ENCODE data around the gene LSM3. TPM values are rescaled to one million over a fixed set of nuclear protein-coding genes. Genes with fewer than 3 reads are reported as not detected.

LSM3 gene
- total and polyA plus RNA-seq, 7 experiments from 2014 or later, result 6.0 to 26.2 (median 9.4) TPM

- DNase-seq (no peak), ATAC-seq (no peak)
- Mint-ChIP-seq H3K4me1 (peaks cover 6 to 28% (median 24%) of the 10 kb centered on the region in 7 donors), H3K9me3 (peaks cover 0 to 3% (median 0%) of the 10 kb centered on the region in 11 donors), H3K27ac (peak overlapping the region in 6 of 9 donors; percentile 25 to 78 (median 52)), H3K36me3 (peaks cover 16 to 51% (median 18%) of the 10 kb centered on the region in 5 donors), H3K4me3 (no peak overlapping the region), H3K27me3 (no peaks in the 10 kb centered on the region)
- Histone ChIP-seq H3K27me3 (ENCODE audit: control insufficient read depth in 2 of 2, insufficient read depth in 2 of 2, low read length in 2 of 2) (no peaks in the 10 kb centered on the region), H3K4me1 (ENCODE audit: control insufficient read depth in 2 of 2, insufficient read depth in 2 of 2, low read length in 2 of 2) (no peaks in the 10 kb centered on the region), H3K4me3 (ENCODE audit: low read length) (no peak overlapping the region), H3K27ac (ENCODE audit: low read depth, low read length) (no peak overlapping the region), H3K36me3 (ENCODE audit: control insufficient read depth in 2 of 3, insufficient read depth in 3 of 3, low read length in 3 of 3) (peaks cover 8 to 80% (median 26%) of the 10 kb centered on the region in 3 experiments), H3K9me3 (ENCODE audit: control insufficient read depth in 2 of 3, low read length in 3 of 3) (no peaks in the 10 kb centered on the region)
- intact Hi-C loops (cut with micrococcal nuclease), result loop anchor here in 1 of 2 donors (2.0 kb wide), 1 partner anchor 22 kb away; no protein-coding TSS in a partner anchor
- POLR2A ChIA-PET, result interaction anchor here (1.2 kb wide), 1 partner anchor 16 kb away, joined by 3 read pairs; no protein-coding TSS in a partner anchor
- CTCF ChIA-PET, result interaction anchor here (0.6 to 0.7 kb wide), 2 partner anchors 9 to 1801 kb away, joined by 3 read pairs; no protein-coding TSS in a partner anchor
Measured at GRCh38 chr3:14152963-14153355, 25.7 kb upstream of the LSM3 start.

GRCh38 chr3:14153663-14154062 is 25.0 kb upstream of the LSM3 start:
- peak overlapping the region in 4 of 9 donors; percentile 0 to 59 (median 6) for H3K27ac Mint-ChIP-seq
- H3K36me3 ChIP-seq (ENCODE audit: control insufficient read depth in 2 of 3, insufficient read depth in 3 of 3, low read length in 3 of 3), result peaks cover 13 to 80% (median 32%) of the 10 kb centered on the region in 3 experiments
- DNase-seq (no peak), ATAC-seq (no peak)
- no peak overlapping the region for H3K4me3 Mint-ChIP-seq
- intact Hi-C loops (cut with micrococcal nuclease), result loop anchor here in 1 of 2 donors (2.0 kb wide), 1 partner anchor 21 kb away; no protein-coding TSS in a partner anchor
- no peaks in the 10 kb centered on the region for H3K9me3 ChIP-seq (ENCODE audit: control insufficient read depth in 2 of 3, low read length in 3 of 3)
- POLR2A ChIA-PET, result interaction anchor here (0.8 to 3.6 kb wide), 2 partner anchors 19 to 25 kb away, joined by 3 to 10 read pairs; partner anchors contain the start of genes LSM3 and XPC
- no peaks in the 10 kb centered on the region for H3K27me3 Mint-ChIP-seq
- H3K4me1 ChIP-seq (ENCODE audit: control insufficient read depth in 2 of 2, insufficient read depth in 2 of 2, low read length in 2 of 2), result no peaks in the 10 kb centered on the region
- peaks cover 23 to 58% (median 25%) of the 10 kb centered on the region in 5 donors for H3K36me3 Mint-ChIP-seq
- H3K27me3 ChIP-seq (ENCODE audit: control insufficient read depth in 2 of 2, insufficient read depth in 2 of 2, low read length in 2 of 2), result no peaks in the 10 kb centered on the region
- H3K4me3 ChIP-seq (ENCODE audit: low read length), result no peak overlapping the region
- CTCF ChIA-PET, result no interaction called here
- H3K9me3 Mint-ChIP-seq, result peaks cover 0 to 3% (median 0%) of the 10 kb centered on the region in 11 donors
- H3K27ac ChIP-seq (ENCODE audit: low read depth, low read length), result no peak overlapping the region
- H3K4me1 Mint-ChIP-seq, result peaks cover 6 to 32% (median 26%) of the 10 kb centered on the region in 7 donors

GRCh38 chr3:14154276-14154675 is 24.3 kb upstream of the LSM3 start:
- H3K4me3 Mint-ChIP-seq, result no peak overlapping the region

GRCh38 chr3:14154895-14155440 is 23.6 kb upstream of the LSM3 start:
- DNase-seq (peak in 1 of 9 donors; percentile 15), ATAC-seq (no peak)
- peaks cover 6 to 36% (median 26%) of the 10 kb centered on the region in 7 donors for H3K4me1 Mint-ChIP-seq
- Histone ChIP-seq H3K27ac (ENCODE audit: low read depth, low read length) (no peak overlapping the region), H3K27me3 (ENCODE audit: control insufficient read depth in 2 of 2, insufficient read depth in 2 of 2, low read length in 2 of 2) (no peaks in the 10 kb centered on the region), H3K4me3 (ENCODE audit: low read length) (no peak overlapping the region), H3K4me1 (ENCODE audit: control insufficient read depth in 2 of 2, insufficient read depth in 2 of 2, low read length in 2 of 2) (no peaks in the 10 kb centered on the region), H3K9me3 (ENCODE audit: control insufficient read depth in 2 of 3, low read length in 3 of 3) (no peaks in the 10 kb centered on the region), H3K36me3 (ENCODE audit: control insufficient read depth in 2 of 3, insufficient read depth in 3 of 3, low read length in 3 of 3) (peaks cover 24 to 90% (median 42%) of the 10 kb centered on the region in 3 experiments)
- no peaks in the 10 kb centered on the region for H3K27me3 Mint-ChIP-seq
- ChIA-PET POLR2A (interaction anchor here (1.5 to 3.6 kb wide), 2 partner anchors 10 to 24 kb away, joined by 5 to 10 read pairs; partner anchors contain the start of genes LSM3 and XPC), CTCF (no interaction called here)
- H3K27ac Mint-ChIP-seq, result peak overlapping the region in 4 of 9 donors; percentile 51 to 73 (median 57)
- no peak overlapping the region for H3K4me3 Mint-ChIP-seq
- intact Hi-C loops (cut with micrococcal nuclease), result no loop called here
- H3K36me3 Mint-ChIP-seq, result peaks cover 30 to 69% (median 33%) of the 10 kb centered on the region in 5 donors
- peaks cover 0 to 3% (median 0%) of the 10 kb centered on the region in 11 donors for H3K9me3 Mint-ChIP-seq

More at GRCh38 chr3:14154276-14154675, 24.3 kb upstream of the LSM3 start:
- intact Hi-C loops (cut with micrococcal nuclease), result no loop called here
- no peaks in the 10 kb centered on the region for H3K4me1 ChIP-seq (ENCODE audit: control insufficient read depth in 2 of 2, insufficient read depth in 2 of 2, low read length in 2 of 2)
- peaks cover 19 to 86% (median 38%) of the 10 kb centered on the region in 3 experiments for H3K36me3 ChIP-seq (ENCODE audit: control insufficient read depth in 2 of 3, insufficient read depth in 3 of 3, low read length in 3 of 3)
- H3K4me3 ChIP-seq (ENCODE audit: low read length), result no peak overlapping the region
- Mint-ChIP-seq H3K9me3 (peaks cover 0 to 3% (median 0%) of the 10 kb centered on the region in 11 donors), H3K27me3 (no peaks in the 10 kb centered on the region), H3K4me1 (peaks cover 6 to 36% (median 26%) of the 10 kb centered on the region in 7 donors), H3K36me3 (peaks cover 30 to 64% (median 31%) of the 10 kb centered on the region in 5 donors), H3K27ac (peak overlapping the region in 4 of 9 donors; percentile 2 to 51 (median 18))
- H3K9me3 ChIP-seq (ENCODE audit: control insufficient read depth in 2 of 3, low read length in 3 of 3), result no peaks in the 10 kb centered on the region
- ChIA-PET POLR2A (interaction anchor here (3.6 kb wide), 1 partner anchor 25 kb away, joined by 10 read pairs; the partner anchor contains the start of genes LSM3 and XPC), CTCF (no interaction called here)
- H3K27ac ChIP-seq (ENCODE audit: low read depth, low read length), result no peak overlapping the region
- no peak for ATAC-seq
- H3K27me3 ChIP-seq (ENCODE audit: control insufficient read depth in 2 of 2, insufficient read depth in 2 of 2, low read length in 2 of 2), result no peaks in the 10 kb centered on the region
- DNase-seq, result no peak

DNA sequence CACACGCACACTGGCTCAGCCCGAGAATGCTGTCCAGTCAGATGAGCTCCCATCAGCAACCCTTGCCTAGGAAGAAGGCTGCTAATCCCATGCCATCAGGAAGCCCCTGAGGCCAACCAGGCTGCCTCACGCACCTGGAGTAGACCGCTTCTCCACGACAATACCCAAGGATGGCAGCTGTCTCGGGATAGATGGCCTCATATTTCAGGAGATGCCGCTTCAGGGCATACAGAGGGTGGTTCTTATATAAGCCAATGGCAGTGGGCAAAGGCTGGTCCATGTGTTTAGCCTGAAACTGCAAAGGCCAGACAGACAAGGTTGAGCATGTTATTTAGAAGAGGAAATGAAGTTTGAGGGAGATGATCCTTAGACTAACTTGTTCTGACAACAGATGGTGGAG is 22.4 kb upstream of the LSM3 start:
- Mint-ChIP-seq H3K9me3 (peaks cover 0 to 8% (median 4%) of the 10 kb centered on the region in 11 donors), H3K27ac (peak overlapping the region in 6 of 9 donors; percentile 4 to 73 (median 58)), H3K27me3 (no peaks in the 10 kb centered on the region), H3K36me3 (peaks cover 37 to 70% (median 44%) of the 10 kb centered on the region in 5 donors), H3K4me1 (peaks cover 6 to 36% (median 26%) of the 10 kb centered on the region in 7 donors), H3K4me3 (peak overlapping the region in 1 of 10 donors; percentile 18)
- H3K4me3 ChIP-seq (ENCODE audit: low read length), result no peak overlapping the region
- intact Hi-C loops (cut with micrococcal nuclease), result no loop called here
- peaks cover 0 to 5% (median 0%) of the 10 kb centered on the region in 3 experiments for H3K9me3 ChIP-seq (ENCODE audit: control insufficient read depth in 2 of 3, low read length in 3 of 3)
- H3K27me3 ChIP-seq (ENCODE audit: control insufficient read depth in 2 of 2, insufficient read depth in 2 of 2, low read length in 2 of 2), result no peaks in the 10 kb centered on the region
- no peak for DNase-seq
- H3K4me1 ChIP-seq (ENCODE audit: control insufficient read depth in 2 of 2, insufficient read depth in 2 of 2, low read length in 2 of 2), result no peaks in the 10 kb centered on the region
- ChIA-PET CTCF (no interaction called here), POLR2A (interaction anchor here (1.5 to 3.6 kb wide), 2 partner anchors 11 to 23 kb away, joined by 5 to 10 read pairs; partner anchors contain the start of genes LSM3 and XPC)
- H3K27ac ChIP-seq (ENCODE audit: low read depth, low read length), result no peak overlapping the region
- no peak for ATAC-seq
- H3K36me3 ChIP-seq (ENCODE audit: control insufficient read depth in 2 of 3, insufficient read depth in 3 of 3, low read length in 3 of 3), result peaks cover 36 to 94% (median 52%) of the 10 kb centered on the region in 3 experiments

DNA sequence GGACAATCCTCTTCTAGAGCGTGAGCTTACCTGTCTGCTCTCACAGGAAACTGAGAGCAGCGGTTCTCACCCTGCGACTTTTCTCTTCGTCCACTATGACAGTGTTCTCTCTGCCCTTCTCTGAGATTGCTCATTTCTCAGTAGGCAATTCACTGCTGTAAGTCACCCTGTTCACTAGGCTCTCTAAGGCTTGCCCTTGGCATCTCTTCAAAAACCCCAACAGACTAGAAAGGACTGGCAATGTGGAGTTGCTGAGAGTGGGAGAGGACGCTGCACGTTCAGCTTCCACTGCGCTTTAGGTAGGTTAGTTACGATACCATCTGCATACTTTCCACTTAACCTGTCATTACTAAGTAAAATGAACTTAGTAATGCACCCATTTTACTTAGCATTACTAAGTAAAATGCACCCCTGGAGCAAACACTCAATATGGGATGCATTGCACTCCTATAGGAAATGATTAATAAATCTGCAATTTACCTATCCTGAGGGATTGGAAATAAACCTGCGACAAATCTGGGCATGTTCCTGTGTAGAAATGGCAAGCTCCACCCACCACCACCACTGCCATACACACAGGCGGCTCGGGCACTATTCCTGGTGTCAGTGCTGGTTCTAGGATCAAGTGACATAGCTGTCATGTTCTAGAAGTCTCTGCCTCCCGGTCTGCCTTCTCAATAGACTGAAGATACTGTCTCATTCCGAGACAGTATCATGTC is 21.6 kb upstream of the LSM3 start:
- ATAC-seq (no peak), DNase-seq (no peak)
- peaks cover 44 to 78% (median 52%) of the 10 kb centered on the region in 5 donors for H3K36me3 Mint-ChIP-seq
- intact Hi-C loops (cut with micrococcal nuclease), result no loop called here
- H3K4me3 ChIP-seq (ENCODE audit: low read length), result no peak overlapping the region
- H3K4me3 Mint-ChIP-seq, result no peak overlapping the region
- H3K27ac Mint-ChIP-seq, result peak overlapping the region in 4 of 9 donors; percentile 28 to 52 (median 38)
- H3K9me3 Mint-ChIP-seq, result peaks cover 0 to 15% (median 9%) of the 10 kb centered on the region in 11 donors
- peaks cover 0 to 8% (median 0%) of the 10 kb centered on the region in 3 experiments for H3K9me3 ChIP-seq (ENCODE audit: control insufficient read depth in 2 of 3, low read length in 3 of 3)
- ChIA-PET CTCF (no interaction called here), POLR2A (interaction anchor here (0.8 to 3.6 kb wide), 2 partner anchors 16 to 22 kb away, joined by 3 to 10 read pairs; partner anchors contain the start of genes LSM3 and XPC)
- peaks cover 6 to 36% (median 26%) of the 10 kb centered on the region in 7 donors for H3K4me1 Mint-ChIP-seq
- no peaks in the 10 kb centered on the region for H3K4me1 ChIP-seq (ENCODE audit: control insufficient read depth in 2 of 2, insufficient read depth in 2 of 2, low read length in 2 of 2)
- H3K27me3 ChIP-seq (ENCODE audit: control insufficient read depth in 2 of 2, insufficient read depth in 2 of 2, low read length in 2 of 2), result no peaks in the 10 kb centered on the region
- H3K27me3 Mint-ChIP-seq, result no peaks in the 10 kb centered on the region
- no peak overlapping the region for H3K27ac ChIP-seq (ENCODE audit: low read depth, low read length)
- peaks cover 43 to 94% (median 53%) of the 10 kb centered on the region in 3 experiments for H3K36me3 ChIP-seq (ENCODE audit: control insufficient read depth in 2 of 3, insufficient read depth in 3 of 3, low read length in 3 of 3)
